Lung (tissue), 12 donors: ENCODE results near the gene VENTX. TPM values are rescaled to one million over a fixed set of nuclear protein-coding genes. Genes with fewer than 3 reads are reported as not detected.
A peak's percentile ranks its signal among the peaks of the same experiment; 100 is the strongest.

ENCODE experiments used
- ATAC-seq: fragments of 200-7000 bp; cut with Tn5 transposase; one replicate; pipeline ENCODE4 v1.9.1; 2020; ENCODE audit warnings: moderate number of reproducible peaks; ENCODE audit not compliant: insufficient read depth, low FRiP score
- DNase-seq, 3 donors: peaks; one replicate each; pipeline ENCODE4 v3.0.0-alpha.2; 2013 to 2017
- H3K27ac ChIP-seq, 2 donors: one replicate each; pipeline ENCODE4 v1.5.1; 2013; ENCODE audit warnings: mild to moderate bottlenecking in 2 of 2, moderate library complexity in 2 of 2, control low read depth in 1 of 2, inconsistent platforms in 1 of 2, low read depth in 1 of 2, low read length in 1 of 2
- H3K27me3 ChIP-seq, 3 donors: one replicate each; pipeline ENCODE4 v1.5.1; 2013; ENCODE audit warnings: low read length in 2 of 3; ENCODE audit not compliant: control insufficient read depth in 3 of 3, insufficient read depth in 3 of 3
- H3K36me3 ChIP-seq, 4 donors: one replicate each; pipeline ENCODE4 v1.5.1; 2013; ENCODE audit warnings: low read length in 4 of 4, mild to moderate bottlenecking in 1 of 4, moderate library complexity in 1 of 4; ENCODE audit not compliant: control insufficient read depth in 4 of 4, insufficient read depth in 4 of 4
- H3K4me1 ChIP-seq, 5 donors: one replicate each; pipeline ENCODE4 v1.5.1; 2013; ENCODE audit warnings: low read length in 5 of 5, mild to moderate bottlenecking in 2 of 5, moderate library complexity in 1 of 5; ENCODE audit not compliant: control insufficient read depth in 5 of 5, insufficient read depth in 5 of 5
- H3K4me3 ChIP-seq: one replicate; pipeline ENCODE4 v1.5.1; 2013; ENCODE audit warnings: mild to moderate bottlenecking, control low read depth, moderate library complexity
- H3K9ac ChIP-seq, 2 donors: one replicate each; pipeline ENCODE4 v1.5.1; 2013; ENCODE audit warnings: low read length in 2 of 2, control low read depth in 1 of 2; ENCODE audit not compliant: insufficient read depth in 1 of 2
- H3K9me3 ChIP-seq, 4 donors: one replicate each; pipeline ENCODE4 v1.5.1; 2013; ENCODE audit warnings: low read length in 3 of 4, mild to moderate bottlenecking in 1 of 4, moderate library complexity in 1 of 4; ENCODE audit not compliant: control insufficient read depth in 4 of 4, insufficient read depth in 3 of 4
- CTCF ChIP-seq: IDR thresholded peaks from 2 replicates; pipeline ENCODE4 v1.5.1; 2012; ENCODE audit warnings: mild to moderate bottlenecking; ENCODE audit errors: control extremely low read depth, extremely low read depth
- WGBS, 2 donors: extraction: QIAGEN DNeasy Blood & Tissue Kit; methylation state at CpG; one replicate each; pipeline ENCODE4 v1.1.7; 2013; 5-methylcytosine and 5-hydroxymethylcytosine counted together
- polyA plus RNA-seq, 2 donors: library from polyadenylated mRNA; stranded (reverse); fragments of 200-250 nt; gene quantifications; one replicate each; pipeline ENCODE4 v1.2.1, GENCODE V29; 2013
- total RNA-seq, 2 donors: library from RNA; depleted of rRNA in 1 of 2; stranded (reverse); fragments of >200 nt in 1 of 2; gene quantifications; one replicate each; pipeline ENCODE4 v1.2.1, GENCODE V29; 2014 to 2021
- donor health status: control.
- donor health status: control.
- donor health status: Bipolar disorder and iron deficiency.
- donor health status: healthy.
- donor health status: DM: yes; HTN: yes; CAD: no.

The VENTX gene
- total and polyA plus RNA-seq, 4 donors = 0.46 to 4.0 (median 2.4) TPM

- DNase-seq (no peak), ATAC-seq (no peak)
- TF ChIP-seq CTCF = no peak
- 11 to 31% methylated on average over 6 of the region's 6 CpGs for WGBS, 2 donors
- Histone ChIP-seq H3K9me3 (no peaks in the 10 kb centered on the region), H3K9ac (no peak overlapping the region), H3K27me3 (no peaks in the 10 kb centered on the region), H3K4me1 (peaks cover 0 to 11% (median 6%) of the 10 kb centered on the region in 5 donors), H3K36me3 (peaks cover 0 to 36% (median 8%) of the 10 kb centered on the region in 4 donors), H3K4me3 (no peak overlapping the region), H3K27ac (no peak overlapping the region)
Observed at GRCh38 chr10:133276100-133276434, 38.4 kb downstream of the VENTX start.

- Histone ChIP-seq H3K9ac (no peak within 1 kb of the TSS), H3K27ac (peak within 1 kb of the TSS in 1 of 2 donors; percentile 30), H3K27me3 (no peaks in the 10 kb centered on the region), H3K36me3 (peaks cover 0 to 36% (median 10%) of the 10 kb centered on the region in 4 donors), H3K9me3 (no peaks in the 10 kb centered on the region), H3K4me3 (peak within 1 kb of the TSS; percentile 18), H3K4me1 (peaks cover 0 to 11% (median 6%) of the 10 kb centered on the region in 5 donors)
- DNase-seq (no peak), ATAC-seq (peak; percentile 28)
- TF ChIP-seq CTCF = no peak
- WGBS, 2 donors = 5 to 6% methylated on average over 44 to 63 of the region's 63 CpGs
Observed at GRCh38 chr10:133276435-133277201, 39.0 kb downstream of the VENTX start, which contains the start of gene ADAM8. ADAM8 (minus strand) TSS chr10:133276868; CDS start chr10:133276817, 51 bp downstream.

GRCh38 chr10:133277277-133277992, 39.8 kb downstream of the VENTX start:
- WGBS, 2 donors = 72 to 79% methylated on average over 25 of the region's 25 CpGs
- DNase-seq (no peak), ATAC-seq (peak; percentile 6)
- H3K4me3 ChIP-seq = no peak overlapping the region
- no peaks in the 10 kb centered on the region for H3K27me3 ChIP-seq
- peaks cover 0 to 11% (median 6%) of the 10 kb centered on the region in 5 donors for H3K4me1 ChIP-seq
- H3K36me3 ChIP-seq = peaks cover 0 to 42% (median 15%) of the 10 kb centered on the region in 4 donors
- H3K27ac ChIP-seq = peak overlapping the region in 1 of 2 donors; percentile 30
- no peak overlapping the region for H3K9ac ChIP-seq
- no peak for TF ChIP-seq CTCF
- no peaks in the 10 kb centered on the region for H3K9me3 ChIP-seq
